T-cell (primary cell): ENCODE data around the gene LATS2. TPM values are rescaled to one million over a fixed set of nuclear protein-coding genes. Genes with fewer than 3 reads are reported as not detected.
A peak's percentile ranks its signal among the peaks of the same experiment; 100 is the strongest.

Experiments
- ATAC-seq, 4 experiments: fragments of 200-7000 bp in 3 of 4; fragments of 150-1000 bp in 1 of 4; cut with Tn5 transposase; replicated peaks in 1 of 4; 1 replicate in 3 of 4; 2 replicates in 1 of 4; pipeline ENCODE4 v1.10.0; 2021; ENCODE audit warnings: moderate library complexity in 3 of 4, mild to moderate bottlenecking in 2 of 4, moderate number of reproducible peaks in 1 of 4
- CTCF ChIA-PET, 2 donors: fragments of 300-600 bp; sonication (Branson Sonifier 250); formaldehyde crosslinking; loops; one replicate each; lab custom pipeline; 2022; ENCODE audit warnings: antibody characterized with exemption in 2 of 2; lab: Charles Lee
- POLR2A ChIA-PET, 2 donors: fragments of 300-600 bp; sonication (Branson Sonifier 250); formaldehyde crosslinking; loops; one replicate each; lab custom pipeline; 2022; ENCODE audit warnings: antibody characterized with exemption in 2 of 2; lab: Charles Lee
- DNase-seq, 35 experiments: peaks; one replicate each; pipeline versions ENCODE4 v3.0.0 to v3.0.0-alpha.2; 2013 to 2023
- H3K27ac ChIP-seq: one replicate; pipeline ENCODE4 v1.5.1; 2013; ENCODE audit warnings: low read length
- H3K27me3 ChIP-seq, 2 experiments: replicated peaks in 1 of 2; 1 replicate in 1 of 2; 2 replicates in 1 of 2; pipeline versions ENCODE4 v1.6.1 to v1.7.0; 2013; ENCODE audit warnings: low read length in 1 of 2, mixed read lengths in 1 of 2; ENCODE audit not compliant: control insufficient read depth in 2 of 2, insufficient read depth in 2 of 2; ENCODE audit errors: extremely low read depth in 1 of 2
- H3K36me3 ChIP-seq, 2 donors: 1 replicate in 1 of 2; 2 replicates in 1 of 2; pipeline versions ENCODE4 v1.6.1 to v1.7.0; 2013; ENCODE audit warnings: low read length in 1 of 2; ENCODE audit not compliant: control insufficient read depth in 2 of 2, insufficient read depth in 1 of 2; ENCODE audit errors: extremely low read depth in 1 of 2
- H3K4me1 ChIP-seq, 2 experiments: 1 replicate in 1 of 2; 2 replicates in 1 of 2; pipeline versions ENCODE4 v1.6.1 to v1.7.0; 2013; ENCODE audit warnings: low read length in 2 of 2, mixed read lengths in 1 of 2; ENCODE audit not compliant: insufficient read depth in 2 of 2, control insufficient read depth in 1 of 2; ENCODE audit errors: extremely low read depth in 1 of 2
- H3K4me3 ChIP-seq, 2 donors: 1 replicate in 1 of 2; 2 replicates in 1 of 2; pipeline versions ENCODE4 v1.5.1 to v1.7.0; 2013; ENCODE audit warnings: mild to moderate bottlenecking in 2 of 2, low read length in 1 of 2, moderate library complexity in 1 of 2; ENCODE audit not compliant: control insufficient read depth in 1 of 2; ENCODE audit errors: extremely low read depth in 1 of 2
- H3K9me3 ChIP-seq: 2 replicates; pipeline ENCODE4 v1.7.0; 2013
- H3K27ac Mint-ChIP-seq, 2 donors: one replicate each; pipeline ENCODE4 v1.8.0; 2020 to 2021; ENCODE audit warnings: mild to moderate bottlenecking in 2 of 2, mixed read lengths in 2 of 2
- H3K27me3 Mint-ChIP-seq, 2 donors: one replicate each; pipeline ENCODE4 v1.8.0; 2021 to 2022; ENCODE audit warnings: mixed read lengths in 2 of 2
- H3K36me3 Mint-ChIP-seq: one replicate; pipeline ENCODE4 v1.8.0; 2021; ENCODE audit warnings: mixed read lengths
- H3K4me1 Mint-ChIP-seq, 3 donors: one replicate each; pipeline ENCODE4 v1.8.0; 2020 to 2022; ENCODE audit warnings: mixed read lengths in 3 of 3, mild to moderate bottlenecking in 1 of 3
- H3K4me3 Mint-ChIP-seq, 3 donors: one replicate each; pipeline ENCODE4 v1.8.0; 2020 to 2022; ENCODE audit warnings: mild to moderate bottlenecking in 3 of 3, mixed read lengths in 3 of 3, moderate library complexity in 3 of 3
- H3K9me3 Mint-ChIP-seq, 3 donors: one replicate each; pipeline ENCODE4 v1.8.0; 2020 to 2022; ENCODE audit warnings: mixed read lengths in 3 of 3
- whole genome bisulfite sequencing: methylation state at CpG from one replicate; pipeline ENCODE4 v1.1.5; 2013; ENCODE audit warnings: missing lambda C conversion rate; ENCODE audit not compliant: insufficient coverage; 5-methylcytosine and 5-hydroxymethylcytosine counted together
- total RNA-seq, 35 experiments: library from RNA in 6 of 35; stranded (reverse) in 6 of 35; fragments of 120-200 nt in 1 of 35; gene quantifications; one replicate each; pipeline versions ENCODE4 v1.2.1 to v1.2.4 and lab custom pipeline; 2013 to 2026

Gene LATS2
- total RNA-seq, 5 donors from 2014 or later (not counting 1 experiment from before 2014, with no cell fraction given), result 0.88 to 4.2 (median 2.7) TPM

- no peak overlapping the region for H3K27ac ChIP-seq
- H3K4me3 ChIP-seq, result no peak overlapping the region
- Mint-ChIP-seq H3K9me3 (no peaks in the 10 kb centered on the region), H3K27me3 (peaks cover 0 to 9% of the 10 kb centered on the region in 2 donors), H3K27ac (peak overlapping the region in 1 of 2 donors; percentile 9), H3K4me3 (no peak overlapping the region), H3K36me3 (no peaks in the 10 kb centered on the region), H3K4me1 (peaks cover 17 to 31% (median 21%) of the 10 kb centered on the region in 3 donors)
- ATAC-seq (no peak), DNase-seq (no peak)
- WGBS, result 66% methylated on average over 3 of the region's 4 CpGs
- ChIA-PET CTCF (interaction anchor here in 1 of 2 donors (0.5 to 0.7 kb wide), 3 partner anchors 97 to 1209 kb away, joined by 3 to 8 read pairs (median 3); no protein-coding TSS in a partner anchor), POLR2A (no interaction called here)
- H3K9me3 ChIP-seq, result no peaks in the 10 kb centered on the region
- H3K4me1 ChIP-seq, result peaks cover 8 to 15% of the 10 kb centered on the region in 2 experiments
- H3K36me3 ChIP-seq, result no peaks in the 10 kb centered on the region
- H3K27me3 ChIP-seq, result peaks cover 0 to 22% of the 10 kb centered on the region in 2 experiments
Measured at GRCh38 chr13:21071015-21071414, 9.6 kb upstream of the LATS2 start.

GRCh38 chr13:21069561-21070004, 8.2 kb upstream of the LATS2 start:
- H3K4me1 Mint-ChIP-seq, result peaks cover 8 to 22% (median 11%) of the 10 kb centered on the region in 3 donors
- H3K36me3 Mint-ChIP-seq, result no peaks in the 10 kb centered on the region
- H3K4me3 Mint-ChIP-seq, result no peak overlapping the region
- no peak overlapping the region for H3K4me3 ChIP-seq
- H3K9me3 Mint-ChIP-seq, result no peaks in the 10 kb centered on the region
- peaks cover 0 to 7% of the 10 kb centered on the region in 2 donors for H3K27me3 Mint-ChIP-seq
- WGBS, result no CpG with 5 or more reads among the region's 6 CpGs
- ATAC-seq (no peak), DNase-seq (no peak)
- no peaks in the 10 kb centered on the region for H3K36me3 ChIP-seq
- peaks cover 0 to 3% of the 10 kb centered on the region in 2 experiments for H3K4me1 ChIP-seq
- peaks cover 0 to 16% of the 10 kb centered on the region in 2 experiments for H3K27me3 ChIP-seq
- CTCF ChIA-PET, result no interaction called here
- no peaks in the 10 kb centered on the region for H3K9me3 ChIP-seq
- H3K27ac ChIP-seq, result no peak overlapping the region
- POLR2A ChIA-PET, result interaction anchor here in 1 of 2 donors (0.7 kb wide), 1 partner anchor 9 kb away, joined by 5 read pairs; no protein-coding TSS in a partner anchor
- H3K27ac Mint-ChIP-seq, result no peak overlapping the region

- Mint-ChIP-seq H3K9me3 (no peaks in the 10 kb centered on the region), H3K36me3 (no peaks in the 10 kb centered on the region), H3K4me3 (no peak overlapping the region), H3K4me1 (peaks cover 2 to 10% (median 4%) of the 10 kb centered on the region in 3 donors), H3K27ac (no peak overlapping the region), H3K27me3 (peaks cover 0 to 13% of the 10 kb centered on the region in 2 donors)
- H3K9me3 ChIP-seq, result no peaks in the 10 kb centered on the region
- DNase-seq, result no peak
- no peak for ATAC-seq
- POLR2A ChIA-PET, result interaction anchor here (0.6 to 0.8 kb wide), 2 partner anchors 20 to 998 kb away, joined by 3 to 4 read pairs; no protein-coding TSS in a partner anchor
- H3K4me1 ChIP-seq, result no peaks in the 10 kb centered on the region
- H3K36me3 ChIP-seq, result no peaks in the 10 kb centered on the region
- peaks cover 0 to 8% of the 10 kb centered on the region in 2 experiments for H3K27me3 ChIP-seq
- 71% methylated on average over 1 of the region's 4 CpGs for WGBS
- CTCF ChIA-PET, result no interaction called here
- no peak overlapping the region for H3K27ac ChIP-seq
- no peak overlapping the region for H3K4me3 ChIP-seq
Measured at GRCh38 chr13:21067848-21068247, 6.5 kb upstream of the LATS2 start.

- Histone ChIP-seq H3K36me3 (no peaks in the 10 kb centered on the region), H3K27me3 (peaks cover 0 to 10% of the 10 kb centered on the region in 2 experiments), H3K27ac (no peak overlapping the region), H3K9me3 (no peaks in the 10 kb centered on the region), H3K4me3 (no peak overlapping the region), H3K4me1 (peaks cover 0 to 1% of the 10 kb centered on the region in 2 experiments)
- 100% methylated on average over 1 of the region's 4 CpGs for WGBS
- ATAC-seq (no peak), DNase-seq (no peak)
- Mint-ChIP-seq H3K27ac (no peak overlapping the region), H3K4me1 (peaks cover 0 to 8% (median 5%) of the 10 kb centered on the region in 3 donors), H3K36me3 (no peaks in the 10 kb centered on the region), H3K27me3 (peaks cover under 1 to 17% of the 10 kb centered on the region in 2 donors), H3K9me3 (no peaks in the 10 kb centered on the region), H3K4me3 (no peak overlapping the region)
- CTCF ChIA-PET, result interaction anchor here in 1 of 2 donors (0.8 kb wide), 1 partner anchor 439 kb away, joined by 3 read pairs; no protein-coding TSS in a partner anchor
- POLR2A ChIA-PET, result no interaction called here
Measured at GRCh38 chr13:21066946-21067345, 5.6 kb upstream of the LATS2 start.

GRCh38 chr13:21065686-21066085, 4.3 kb upstream of the LATS2 start:
- Histone ChIP-seq H3K9me3 (no peaks in the 10 kb centered on the region), H3K36me3 (no peaks in the 10 kb centered on the region), H3K27me3 (peaks cover 0 to 17% of the 10 kb centered on the region in 2 experiments), H3K4me3 (no peak overlapping the region), H3K27ac (no peak overlapping the region), H3K4me1 (peaks cover 0 to 6% of the 10 kb centered on the region in 2 experiments)
- H3K9me3 Mint-ChIP-seq, result no peaks in the 10 kb centered on the region
- H3K4me3 Mint-ChIP-seq, result no peak overlapping the region
- no CpG with 5 or more reads among the region's 2 CpGs for WGBS
- DNase-seq (no peak), ATAC-seq (no peak)
- CTCF ChIA-PET, result no interaction called here
- no peaks in the 10 kb centered on the region for H3K36me3 Mint-ChIP-seq
- no peak overlapping the region for H3K27ac Mint-ChIP-seq
- peaks cover 3 to 6% (median 3%) of the 10 kb centered on the region in 3 donors for H3K4me1 Mint-ChIP-seq
- POLR2A ChIA-PET, result no interaction called here
- peaks cover 5 to 21% of the 10 kb centered on the region in 2 donors for H3K27me3 Mint-ChIP-seq

GRCh38 chr13:21063031-21063430, 1.6 kb upstream of the LATS2 start:
- ChIA-PET POLR2A (no interaction called here), CTCF (interaction anchor here in 1 of 2 donors (0.5 to 0.6 kb wide), 2 partner anchors 23 to 222 kb away, joined by 3 to 5 read pairs; no protein-coding TSS in a partner anchor)
- Histone ChIP-seq H3K4me1 (peaks cover 0 to 12% of the 10 kb centered on the region in 2 experiments), H3K27me3 (peaks cover 0 to 30% of the 10 kb centered on the region in 2 experiments), H3K4me3 (no peak overlapping the region), H3K27ac (no peak overlapping the region), H3K36me3 (no peaks in the 10 kb centered on the region), H3K9me3 (no peaks in the 10 kb centered on the region)
- Mint-ChIP-seq H3K27ac (no peak overlapping the region), H3K36me3 (no peaks in the 10 kb centered on the region), H3K27me3 (peaks cover 10 to 37% of the 10 kb centered on the region in 2 donors), H3K9me3 (no peaks in the 10 kb centered on the region), H3K4me3 (peak overlapping the region; percentile 7 to 79 (median 42)), H3K4me1 (peaks cover 3 to 7% (median 6%) of the 10 kb centered on the region in 3 donors)
- DNase-seq, result no peak
- ATAC-seq, result no peak
- 89% methylated on average over 1 of the region's 2 CpGs for WGBS
